LNCaP clone FGC (cell line): ENCODE measurements around the gene TRIM33.

Experiments
- DNase-seq: peaks from one replicate; pipeline ENCODE4 v3.0.0-alpha.2; 2011; ENCODE audit warnings: low read depth
- H3K4me3 ChIP-seq: 2 replicates; pipeline ENCODE4 v1.5.1; 2011; ENCODE audit warnings: mild to moderate bottlenecking, low read depth, low read length, control low read depth
- TF ChIP-seq, protein P1 (sequence below): IDR thresholded peaks from 2 replicates; pipeline ENCODE4 v1.5.1; 2012; ENCODE audit warnings: mild to moderate bottlenecking; ENCODE audit not compliant: control insufficient read depth, insufficient read depth; ENCODE audit errors: extremely low read depth

The TRIM33 gene

DNA sequence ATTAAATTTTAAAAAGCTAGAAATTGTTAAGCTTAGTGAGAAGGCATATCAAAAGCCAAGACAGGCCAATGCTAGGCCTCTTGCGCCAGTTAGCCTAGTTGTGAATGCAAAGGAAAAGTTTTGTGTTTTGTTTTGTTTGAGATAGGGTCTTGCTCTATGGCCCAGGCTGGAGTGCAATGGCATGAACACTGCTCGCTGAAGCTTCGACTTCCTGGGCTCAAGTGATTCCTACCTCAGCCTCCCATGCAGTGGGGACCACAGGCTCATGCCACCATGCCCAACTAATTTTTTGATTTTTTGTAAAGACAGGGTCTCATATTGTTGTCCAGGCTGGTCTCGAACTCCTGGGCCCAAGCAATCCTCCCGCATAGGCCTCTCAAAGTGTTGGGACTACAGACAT lies 40.3 kb downstream of the TRIM33 start:
- H3K4me3 ChIP-seq = no peak overlapping the region
- DNase-seq = no peak
- TF ChIP-seq, protein P1, sequence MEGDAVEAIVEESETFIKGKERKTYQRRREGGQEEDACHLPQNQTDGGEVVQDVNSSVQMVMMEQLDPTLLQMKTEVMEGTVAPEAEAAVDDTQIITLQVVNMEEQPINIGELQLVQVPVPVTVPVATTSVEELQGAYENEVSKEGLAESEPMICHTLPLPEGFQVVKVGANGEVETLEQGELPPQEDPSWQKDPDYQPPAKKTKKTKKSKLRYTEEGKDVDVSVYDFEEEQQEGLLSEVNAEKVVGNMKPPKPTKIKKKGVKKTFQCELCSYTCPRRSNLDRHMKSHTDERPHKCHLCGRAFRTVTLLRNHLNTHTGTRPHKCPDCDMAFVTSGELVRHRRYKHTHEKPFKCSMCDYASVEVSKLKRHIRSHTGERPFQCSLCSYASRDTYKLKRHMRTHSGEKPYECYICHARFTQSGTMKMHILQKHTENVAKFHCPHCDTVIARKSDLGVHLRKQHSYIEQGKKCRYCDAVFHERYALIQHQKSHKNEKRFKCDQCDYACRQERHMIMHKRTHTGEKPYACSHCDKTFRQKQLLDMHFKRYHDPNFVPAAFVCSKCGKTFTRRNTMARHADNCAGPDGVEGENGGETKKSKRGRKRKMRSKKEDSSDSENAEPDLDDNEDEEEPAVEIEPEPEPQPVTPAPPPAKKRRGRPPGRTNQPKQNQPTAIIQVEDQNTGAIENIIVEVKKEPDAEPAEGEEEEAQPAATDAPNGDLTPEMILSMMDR = no peak

- TF ChIP-seq, protein P1 = no peak
- no peak for DNase-seq
These were observed 42.1 kb downstream of the TRIM33 start for GRCh38 chr1:114468710-114469468.

GRCh38 chr1:114468047-114468446 lies 43.0 kb downstream of the TRIM33 start:
- TF ChIP-seq, protein P1 = no peak
- H3K4me3 ChIP-seq = no peak overlapping the region
- DNase-seq = no peak

More at GRCh38 chr1:114468710-114469468, 42.1 kb downstream of the TRIM33 start:
- H3K4me3 ChIP-seq = no peak overlapping the region

GRCh38 chr1:114467491-114467890 lies 43.5 kb downstream of the TRIM33 start:
- TF ChIP-seq, protein P1 = no peak
- no peak for DNase-seq
- no peak overlapping the region for H3K4me3 ChIP-seq

DNA sequence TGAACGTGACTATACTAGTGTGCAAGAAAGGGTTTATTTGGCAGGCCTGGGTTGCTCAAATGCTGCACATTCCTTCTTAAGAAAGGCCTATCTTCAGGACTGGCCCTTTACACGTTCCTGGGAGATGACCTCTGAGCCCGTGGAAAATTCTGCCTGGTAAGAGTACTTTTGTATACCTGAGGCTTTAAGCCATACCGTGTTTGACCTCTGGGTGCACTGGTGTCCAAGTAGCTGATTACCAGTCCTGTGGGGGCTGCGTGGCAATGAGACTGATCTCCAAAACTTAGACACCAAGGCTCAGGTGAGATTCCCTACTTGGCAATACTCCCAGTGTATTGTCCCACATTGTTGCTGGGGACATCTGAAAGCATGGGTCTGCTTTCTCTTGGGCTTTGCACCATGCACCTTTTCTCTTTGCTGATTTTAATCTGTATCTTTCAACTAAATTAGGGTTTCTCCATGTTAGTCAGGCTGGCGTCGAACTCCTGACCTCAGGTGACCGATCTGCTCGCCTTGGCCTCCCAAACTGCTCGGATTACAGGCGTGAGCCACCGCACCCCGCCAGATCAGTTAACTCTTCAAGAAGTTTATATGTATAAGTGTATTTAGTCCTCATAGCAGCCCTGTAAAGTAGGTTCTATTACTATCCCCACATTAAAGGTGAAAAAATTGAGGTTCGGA lies 44.5 kb downstream of the TRIM33 start:
- H3K4me3 ChIP-seq = no peak overlapping the region
- DNase-seq = no peak
- TF ChIP-seq, protein P1 = no peak

DNA sequence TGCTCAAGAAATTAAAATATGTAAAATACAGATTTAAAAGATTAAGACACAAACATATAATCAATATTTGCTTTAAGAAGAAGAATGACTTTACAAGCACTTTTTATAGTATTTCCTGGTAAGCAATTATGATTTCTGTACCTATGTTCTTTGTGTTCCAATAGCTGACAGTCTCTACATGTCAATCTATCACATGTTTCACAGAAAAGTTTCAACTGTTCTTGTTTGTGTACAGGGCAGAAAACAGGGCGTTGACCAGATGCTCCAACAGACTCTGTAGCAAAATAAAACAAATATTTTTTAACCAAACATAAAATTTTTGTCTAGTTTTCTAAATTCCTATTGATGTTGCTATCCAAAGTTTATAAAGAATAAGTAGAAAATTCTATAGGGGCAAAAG lies 48.0 kb downstream of the TRIM33 start:
- no peak overlapping the region for H3K4me3 ChIP-seq
- DNase-seq = peak; percentile 84
- TF ChIP-seq, protein P1 = no peak

DNA sequence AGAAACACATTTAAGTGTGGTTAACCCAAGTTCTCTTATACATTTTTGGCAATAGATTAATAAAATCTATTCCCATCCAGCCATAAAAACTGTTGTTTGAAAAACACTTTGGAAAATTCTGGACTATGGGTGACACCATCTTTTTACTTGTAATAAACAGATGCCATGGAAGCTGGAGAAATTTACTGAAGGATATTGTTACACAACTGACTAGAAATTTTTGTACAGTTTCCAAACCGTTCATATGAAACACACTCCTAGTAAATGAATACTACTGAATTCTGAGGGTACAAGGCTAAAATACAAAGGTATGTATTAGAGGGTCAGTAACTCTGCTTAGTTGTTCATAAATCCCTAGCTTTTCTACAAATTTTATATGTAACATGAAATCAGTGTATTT lies 48.7 kb downstream of the TRIM33 start:
- no peak for DNase-seq
- TF ChIP-seq, protein P1 = no peak

More for the DNA sequence above, 48.7 kb downstream of the TRIM33 start:
- no peak overlapping the region for H3K4me3 ChIP-seq
